Limb (tissue), 2 donors: ENCODE measurements around the gene MPPED2.

Experiments
- DNase-seq, 2 donors: peaks; one replicate each; pipeline ENCODE4 v3.0.0-alpha.2; 2016; ENCODE audit errors: extremely low spot score in 2 of 2

MPPED2 gene

DNA sequence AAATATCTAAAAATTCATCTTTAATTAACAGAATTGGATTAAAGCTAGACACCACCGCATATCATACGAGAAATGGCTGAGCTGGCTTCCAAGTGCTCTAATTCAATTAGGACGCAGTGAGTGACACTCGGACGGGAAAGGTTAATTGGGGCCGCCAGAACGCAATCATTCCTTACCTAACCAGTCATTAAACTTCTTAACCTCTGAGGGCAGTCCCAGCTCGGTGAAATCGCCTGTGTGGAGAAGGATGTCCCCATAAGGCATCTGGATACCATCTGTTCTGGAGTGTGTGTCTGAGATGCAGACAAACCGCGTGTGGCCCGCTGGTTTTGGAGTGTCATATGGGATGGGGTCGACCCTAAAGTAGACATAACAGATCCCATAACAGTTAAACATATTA lies 50.3 kb downstream of the MPPED2 start:
- no peak for DNase-seq

DNA sequence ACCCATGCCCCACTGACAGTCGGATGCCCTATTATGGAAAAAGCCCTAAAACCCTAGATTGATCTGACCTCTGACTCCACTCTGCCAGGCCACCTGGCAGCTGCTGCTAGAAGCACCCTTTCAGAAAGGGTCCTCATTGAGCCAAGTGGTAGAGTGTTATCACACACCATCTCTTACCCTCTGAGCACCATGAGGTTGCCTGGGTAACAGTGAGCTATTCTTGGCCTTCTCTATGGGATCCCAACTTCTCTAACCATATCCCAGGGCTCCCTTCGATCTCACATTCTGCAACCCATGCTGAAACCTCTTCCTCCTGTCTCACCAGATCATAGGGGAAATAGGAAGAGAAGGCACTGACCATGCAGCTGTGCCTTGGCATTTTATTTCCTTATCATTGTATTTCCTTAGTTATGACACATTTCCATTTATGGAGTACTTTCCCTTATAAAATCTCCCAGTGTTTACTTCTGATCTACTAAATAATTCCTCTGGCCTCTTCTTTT lies 52.7 kb downstream of the MPPED2 start:
- no peak for DNase-seq

DNA sequence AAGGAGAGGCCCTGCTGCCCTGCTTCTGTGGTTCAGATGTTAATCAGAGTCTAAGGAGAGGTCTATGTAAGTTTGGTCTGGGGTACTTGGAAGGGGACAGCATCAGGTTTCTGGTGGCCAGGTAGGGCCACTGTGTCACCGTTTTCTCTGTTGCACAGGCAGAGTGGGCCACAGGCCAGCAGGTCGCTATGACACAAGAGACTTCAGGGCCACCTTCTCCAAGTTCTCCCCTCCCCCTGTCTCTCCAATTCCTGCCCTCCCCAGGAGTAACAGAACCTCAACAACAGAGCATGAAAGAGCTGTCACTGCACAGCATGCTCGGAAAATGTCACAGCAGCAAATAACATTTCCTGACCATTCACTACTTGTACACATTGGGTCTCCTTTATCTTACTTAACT lies 58.6 kb downstream of the MPPED2 start:
- DNase-seq = no peak

DNA sequence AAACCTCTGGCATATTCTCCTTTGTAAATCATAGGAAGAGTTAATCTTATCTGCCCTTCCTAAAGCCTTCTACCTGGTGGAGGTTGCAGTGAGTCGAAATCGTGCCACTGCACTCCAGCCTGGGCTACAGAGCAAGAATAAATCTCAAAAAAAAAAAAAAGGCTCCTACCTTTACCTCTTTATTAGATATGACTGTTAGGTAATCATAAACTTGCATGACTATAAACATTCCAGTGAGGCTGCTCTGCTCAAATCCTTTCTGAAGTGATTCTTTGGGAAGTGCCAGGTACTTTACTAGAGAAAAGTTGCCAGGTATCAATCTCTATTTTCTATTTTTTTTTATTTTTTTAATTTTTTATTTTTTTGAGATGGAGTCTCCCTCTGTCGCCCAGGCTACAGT lies 59.6 kb downstream of the MPPED2 start:
- no peak for DNase-seq

GRCh38 chr11:30522536-30523243 lies 63.5 kb downstream of the MPPED2 start:
- DNase-seq = no peak

GRCh38 chr11:30521297-30522071 lies 64.7 kb downstream of the MPPED2 start:
- no peak for DNase-seq

- no peak for DNase-seq
These were observed 73.1 kb downstream of the MPPED2 start for GRCh38 chr11:30513087-30513486.

DNA sequence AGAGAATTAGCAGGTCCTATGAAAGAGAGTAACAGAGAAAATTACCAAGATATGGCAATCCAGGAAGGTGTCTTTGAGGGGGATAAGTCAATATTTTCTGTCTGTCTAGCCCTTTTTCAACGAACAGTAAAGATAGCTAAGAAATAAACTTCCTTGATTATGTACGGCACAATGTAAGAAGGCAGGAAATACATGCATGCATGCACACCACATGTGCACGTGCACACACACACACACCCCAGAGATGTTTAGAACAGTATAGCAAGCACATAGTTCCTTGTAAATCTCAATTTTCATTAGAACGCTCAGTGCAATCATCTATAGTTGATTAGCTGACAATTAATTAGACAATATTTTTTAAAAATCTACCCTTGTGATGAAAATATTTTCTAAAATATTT lies 74.7 kb downstream of the MPPED2 start:
- DNase-seq = no peak

- DNase-seq = no peak
These were observed 75.4 kb downstream of the MPPED2 start for GRCh38 chr11:30510750-30511149.

GRCh38 chr11:30509364-30509763 lies 76.8 kb downstream of the MPPED2 start:
- no peak for DNase-seq

- DNase-seq = no peak
These were observed 77.6 kb downstream of the MPPED2 start for GRCh38 chr11:30508594-30508993.

DNA sequence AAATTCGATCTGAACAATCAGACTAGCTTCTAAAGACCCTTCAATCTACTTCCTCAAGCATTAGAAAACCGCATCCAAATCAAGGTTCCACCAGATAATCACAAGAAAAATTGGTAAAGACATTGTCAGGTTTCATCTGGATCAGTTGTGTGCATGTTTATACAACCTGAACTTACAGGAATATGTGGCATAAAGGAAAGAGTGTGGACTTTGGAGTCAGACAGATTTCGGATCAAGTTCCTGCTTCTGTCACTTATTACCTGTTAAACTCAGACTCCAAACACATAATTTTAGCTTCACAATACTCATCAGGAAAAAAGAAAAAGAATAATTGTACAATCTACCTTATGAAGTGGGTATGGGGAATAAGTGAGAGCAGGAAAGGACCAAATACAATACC lies 80.5 kb downstream of the MPPED2 start:
- no peak for DNase-seq

DNA sequence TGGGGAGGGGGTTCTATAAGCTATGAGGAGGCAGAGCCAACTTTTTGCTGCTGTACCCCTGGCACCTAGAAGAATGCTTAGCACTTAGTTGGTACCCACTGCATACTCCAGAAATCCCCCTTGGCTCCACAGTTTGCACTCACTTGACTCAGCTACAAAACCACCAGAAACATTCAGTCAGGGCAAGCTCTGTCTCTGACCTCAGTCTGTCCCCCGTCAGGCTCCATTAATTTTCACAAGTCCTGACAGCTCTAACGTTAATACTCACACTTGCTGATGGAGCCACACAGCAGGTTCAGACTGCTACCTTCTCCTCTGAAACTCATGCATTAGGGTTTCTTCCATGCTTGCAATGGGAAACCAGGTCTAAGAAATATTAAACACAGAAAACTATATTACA lies 81.7 kb downstream of the MPPED2 start:
- DNase-seq = no peak

- DNase-seq = no peak
These were observed 83.0 kb downstream of the MPPED2 start for GRCh38 chr11:30503156-30503555.

GRCh38 chr11:30502305-30502704 lies 83.8 kb downstream of the MPPED2 start:
- DNase-seq = no peak

DNA sequence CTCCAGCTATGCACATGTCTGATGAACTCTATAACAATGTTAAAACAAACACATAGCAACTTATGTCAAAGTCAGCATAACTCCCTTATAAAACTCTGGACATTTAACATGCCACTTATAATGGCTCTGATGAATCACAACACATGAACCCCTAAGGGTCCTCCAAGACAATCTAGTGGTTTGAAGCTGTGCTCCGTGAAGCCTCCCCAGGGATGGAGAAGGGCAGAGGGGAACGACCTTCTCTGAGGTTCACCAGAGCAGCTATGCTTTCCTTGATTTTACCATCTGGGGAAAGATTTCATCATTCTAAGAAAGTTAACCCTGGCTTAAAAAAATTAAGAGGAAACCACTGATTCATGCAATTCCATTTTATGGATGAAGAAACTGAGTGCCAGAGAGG lies 84.4 kb downstream of the MPPED2 start:
- no peak for DNase-seq

GRCh38 chr11:30499940-30500339 lies 86.2 kb downstream of the MPPED2 start:
- no peak for DNase-seq

- no peak for DNase-seq
These were observed 88.6 kb downstream of the MPPED2 start for GRCh38 chr11:30497600-30497999.

- no peak for DNase-seq
These were observed 89.2 kb downstream of the MPPED2 start for GRCh38 chr11:30496935-30497334.

- no peak for DNase-seq
These were observed 90.7 kb downstream of the MPPED2 start for GRCh38 chr11:30495437-30495836.

DNA sequence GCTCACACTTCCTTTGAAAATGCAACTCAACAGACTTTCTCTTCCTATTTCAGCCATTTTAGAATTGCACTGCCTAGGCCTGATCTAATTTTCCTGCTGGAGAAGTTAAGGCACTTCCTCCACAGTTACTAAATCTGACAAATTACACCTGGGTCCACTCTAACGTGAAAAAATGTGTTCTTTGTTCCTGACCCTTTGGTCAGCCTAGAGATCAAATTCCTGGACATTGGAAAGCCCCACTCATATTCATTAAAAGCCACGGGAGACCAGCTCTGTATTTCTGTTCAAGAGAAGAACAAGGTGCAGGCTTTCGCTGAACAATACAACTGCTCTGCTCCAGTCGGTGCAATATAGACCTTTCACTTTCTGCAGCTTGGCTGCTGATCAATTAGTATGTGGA lies 96.6 kb downstream of the MPPED2 start:
- no peak for DNase-seq

DNA sequence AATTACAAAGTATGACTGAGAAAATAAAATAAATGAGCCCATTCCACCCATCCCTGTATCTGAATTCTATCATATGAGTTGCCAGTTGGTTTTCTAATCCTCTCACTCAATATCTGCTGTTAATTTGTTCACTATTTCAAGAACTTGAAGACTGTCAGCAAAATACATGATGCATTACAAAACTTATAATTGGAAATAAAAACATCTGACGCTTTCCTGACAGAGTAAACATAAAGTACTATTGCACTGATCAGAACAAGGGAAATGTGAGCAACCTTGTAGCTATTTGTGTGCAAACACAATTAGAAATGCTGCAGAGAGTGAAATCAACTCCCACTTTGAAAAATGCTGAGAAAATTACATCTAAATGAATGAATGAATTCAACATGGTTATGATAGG lies 97.1 kb downstream of the MPPED2 start:
- DNase-seq = no peak
